HepG2 (cell line): ENCODE data around the gene YY1. TPM values are rescaled to one million over a fixed set of nuclear protein-coding genes. Genes with fewer than 3 reads are reported as not detected.

Source experiments
- GMEB2 ChIP-seq: IDR thresholded peaks from 2 replicates; pipeline ENCODE4 v1.6.1; 2016; ENCODE audit warnings: missing biosample characterization, missing genetic modification reagents, low read depth
- HHEX ChIP-seq: IDR thresholded peaks from 2 replicates; pipeline ENCODE4 v1.6.1; 2016; ENCODE audit warnings: control low read depth
- MAFF ChIP-seq: IDR thresholded peaks from 2 replicates; pipeline ENCODE4 v1.6.1; 2011; ENCODE audit warnings: low read depth, low read length, improper control_type of control experiment
- MBNL3 ChIP-seq: fragments of 250-450 bp; sonication (Bioruptor Pico); conservative IDR thresholded peaks from 2 replicates; pipeline ENCODE4 v1.8.0; 2022; ENCODE audit warnings: mild to moderate bottlenecking, inconsistent platforms
- MEIS1 ChIP-seq: sonication (generic); formaldehyde crosslinking; IDR thresholded peaks from 2 replicates; pipeline ENCODE4 v1.9.0; 2021; ENCODE audit warnings: mild to moderate bottlenecking, missing genetic modification reagents, moderate library complexity, borderline replicate concordance
- NR2F6 ChIP-seq, 2 experiments: IDR thresholded peaks; 2 replicates each; pipeline ENCODE4 v1.6.1; 2016; ENCODE audit warnings: antibody characterized with exemption in 1 of 2, mild to moderate bottlenecking in 1 of 2
- SNAI1 ChIP-seq: sonication (generic); formaldehyde crosslinking; IDR thresholded peaks from 2 replicates; pipeline ENCODE4 v1.5.0; 2020; ENCODE audit warnings: mild to moderate bottlenecking, missing genetic modification reagents, borderline replicate concordance
- TOE1 ChIP-seq: sonication (generic); formaldehyde crosslinking; IDR thresholded peaks from 2 replicates; pipeline ENCODE4 v1.4.0; 2020; ENCODE audit warnings: mild to moderate bottlenecking, missing genetic modification reagents
- ZMYM3 ChIP-seq: sonication (generic); formaldehyde crosslinking; IDR thresholded peaks from 2 replicates; pipeline ENCODE4 v1.5.1; 2020; ENCODE audit warnings: mild to moderate bottlenecking, missing genetic modification reagents
- ZNF124 ChIP-seq: sonication (generic); formaldehyde crosslinking; IDR thresholded peaks from 2 replicates; pipeline ENCODE4 v1.4.0; 2020; ENCODE audit warnings: missing genetic modification reagents
- ZNF263 ChIP-seq: sonication (generic); formaldehyde crosslinking; IDR thresholded peaks from 2 replicates; pipeline ENCODE4 v1.4.0; 2020; ENCODE audit warnings: missing genetic modification reagents
- ZNF326 ChIP-seq: sonication (generic); formaldehyde crosslinking; IDR thresholded peaks from 2 replicates; pipeline ENCODE4 v1.4.0; 2020; ENCODE audit warnings: missing genetic modification reagents, borderline replicate concordance
- ZNF431 ChIP-seq: sonication (generic); formaldehyde crosslinking; IDR thresholded peaks from 2 replicates; pipeline ENCODE4 v1.9.0; 2022; ENCODE audit warnings: missing genetic modification reagents, low read depth, mild to moderate bottlenecking, borderline replicate concordance
- ZNF724P ChIP-seq: sonication (generic); formaldehyde crosslinking; IDR thresholded peaks from 2 replicates; pipeline ENCODE4 v1.8.0; 2022; ENCODE audit warnings: missing genetic modification reagents, borderline replicate concordance
- ZNF749 ChIP-seq: sonication (generic); formaldehyde crosslinking; IDR thresholded peaks from 2 replicates; pipeline ENCODE4 v1.8.0; 2022; ENCODE audit warnings: mild to moderate bottlenecking, missing genetic modification reagents, moderate library complexity, borderline replicate concordance
- ZNF883 ChIP-seq: sonication (generic); formaldehyde crosslinking; IDR thresholded peaks from 2 replicates; pipeline ENCODE4 v1.5.1; 2020; ENCODE audit warnings: mild to moderate bottlenecking, missing genetic modification reagents; ENCODE audit errors: not compliant biosample characterization
- ZSCAN9 ChIP-seq: IDR thresholded peaks from 2 replicates; pipeline ENCODE4 v1.6.1; 2016; ENCODE audit warnings: borderline replicate concordance
- polyA plus RNA-seq, 8 experiments: library from polyadenylated mRNA; depleted of rRNA in 3 of 8; stranded (reverse) in 7 of 8; unstranded in 1 of 8; fragments of >200 nt; fragmentation: Illumina TruSeq in 4 of 8; extraction: Trizol in 4 of 8; gene quantifications; 2 replicates each; pipeline versions ENCODE4 v1.2.1 to v1.2.3, GENCODE V29; 2011 to 2016; ENCODE audit warnings: low read depth in 4 of 8, missing spikeins in 1 of 8, mixed read lengths in 1 of 8; ENCODE audit not compliant: insufficient read depth in 1 of 8
- total RNA-seq, 5 experiments: library from RNA; depleted of rRNA; stranded (reverse); fragments of >200 nt; fragmentation: Illumina TruSeq; extraction: Trizol; gene quantifications; 2 replicates each; pipeline ENCODE4 v1.2.3, GENCODE V29; 2016; ENCODE audit warnings: low read depth in 1 of 5
- TF ChIP-seq, protein P1 (sequence below): sonication (generic); formaldehyde crosslinking; IDR thresholded peaks from 2 replicates; pipeline ENCODE4 v1.8.0; 2022; ENCODE audit warnings: missing genetic modification reagents, mild to moderate bottlenecking, inconsistent platforms, borderline replicate concordance
- TF ChIP-seq, protein P2 (sequence below): sonication (generic); formaldehyde crosslinking; IDR thresholded peaks from 2 replicates; pipeline ENCODE4 v1.4.0; 2020; ENCODE audit warnings: missing genetic modification reagents, borderline replicate concordance
- TF ChIP-seq, protein P3 (sequence below): sonication (generic); formaldehyde crosslinking; IDR thresholded peaks from 2 replicates; pipeline ENCODE4 v1.9.0; 2021; ENCODE audit warnings: missing genetic modification reagents, borderline replicate concordance

Gene YY1
- total and polyA plus RNA-seq, 2 of the 13 experiments (the other 11 are each of a cell fraction or from before 2014, with no cell fraction given): 29.4 to 68.1 TPM

- peak; percentile 38; the same call in 1 of the 2 replicates for TF ChIP-seq GMEB2 (CRISPR knock-in tag)
- TF ChIP-seq TOE1: no peak
- TF ChIP-seq ZSCAN9 (CRISPR knock-in tag): no peak; the same call in 1 of the 2 replicates
- TF ChIP-seq HHEX: no peak
- peak; percentile 92 for TF ChIP-seq ZNF883 (CRISPR knock-in tag)
- TF ChIP-seq ZNF431 (CRISPR knock-in tag): peak; percentile 55; the same call in 1 of the 2 replicates
- TF ChIP-seq, protein P1, sequence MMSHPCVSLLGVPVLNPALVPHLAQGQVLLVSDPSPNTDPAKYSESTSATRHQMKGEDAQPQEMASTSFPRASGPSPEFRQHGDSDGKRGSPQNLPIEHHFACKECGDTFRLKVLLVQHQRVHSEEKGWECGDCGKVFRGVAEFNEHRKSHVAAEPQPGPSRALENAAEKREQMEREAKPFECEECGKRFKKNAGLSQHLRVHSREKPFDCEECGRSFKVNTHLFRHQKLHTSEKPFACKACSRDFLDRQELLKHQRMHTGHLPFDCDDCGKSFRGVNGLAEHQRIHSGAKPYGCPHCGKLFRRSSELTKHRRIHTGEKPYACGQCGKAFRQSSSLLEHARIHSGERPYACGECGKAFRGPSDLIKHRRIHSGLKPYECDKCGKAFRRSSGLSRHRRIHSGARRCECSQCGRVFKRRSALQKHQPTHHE (CRISPR knock-in tag): peak; percentile 82; the same call in 1 of the 2 replicates
- TF ChIP-seq MEIS1: peak; percentile 36; the same call in 1 of the 2 replicates
- peak; percentile 42; the same call in 1 of the 2 replicates for TF ChIP-seq ZNF263 (CRISPR knock-in tag)
- 0 out of 2 replicates have a peak, but pooled peaks have one; percentile 74 for TF ChIP-seq ZNF724P (CRISPR knock-in tag)
- TF ChIP-seq ZNF326 (CRISPR knock-in tag): no peak
- TF ChIP-seq MBNL3 (CRISPR knock-in tag): no peak
- TF ChIP-seq, protein P2, sequence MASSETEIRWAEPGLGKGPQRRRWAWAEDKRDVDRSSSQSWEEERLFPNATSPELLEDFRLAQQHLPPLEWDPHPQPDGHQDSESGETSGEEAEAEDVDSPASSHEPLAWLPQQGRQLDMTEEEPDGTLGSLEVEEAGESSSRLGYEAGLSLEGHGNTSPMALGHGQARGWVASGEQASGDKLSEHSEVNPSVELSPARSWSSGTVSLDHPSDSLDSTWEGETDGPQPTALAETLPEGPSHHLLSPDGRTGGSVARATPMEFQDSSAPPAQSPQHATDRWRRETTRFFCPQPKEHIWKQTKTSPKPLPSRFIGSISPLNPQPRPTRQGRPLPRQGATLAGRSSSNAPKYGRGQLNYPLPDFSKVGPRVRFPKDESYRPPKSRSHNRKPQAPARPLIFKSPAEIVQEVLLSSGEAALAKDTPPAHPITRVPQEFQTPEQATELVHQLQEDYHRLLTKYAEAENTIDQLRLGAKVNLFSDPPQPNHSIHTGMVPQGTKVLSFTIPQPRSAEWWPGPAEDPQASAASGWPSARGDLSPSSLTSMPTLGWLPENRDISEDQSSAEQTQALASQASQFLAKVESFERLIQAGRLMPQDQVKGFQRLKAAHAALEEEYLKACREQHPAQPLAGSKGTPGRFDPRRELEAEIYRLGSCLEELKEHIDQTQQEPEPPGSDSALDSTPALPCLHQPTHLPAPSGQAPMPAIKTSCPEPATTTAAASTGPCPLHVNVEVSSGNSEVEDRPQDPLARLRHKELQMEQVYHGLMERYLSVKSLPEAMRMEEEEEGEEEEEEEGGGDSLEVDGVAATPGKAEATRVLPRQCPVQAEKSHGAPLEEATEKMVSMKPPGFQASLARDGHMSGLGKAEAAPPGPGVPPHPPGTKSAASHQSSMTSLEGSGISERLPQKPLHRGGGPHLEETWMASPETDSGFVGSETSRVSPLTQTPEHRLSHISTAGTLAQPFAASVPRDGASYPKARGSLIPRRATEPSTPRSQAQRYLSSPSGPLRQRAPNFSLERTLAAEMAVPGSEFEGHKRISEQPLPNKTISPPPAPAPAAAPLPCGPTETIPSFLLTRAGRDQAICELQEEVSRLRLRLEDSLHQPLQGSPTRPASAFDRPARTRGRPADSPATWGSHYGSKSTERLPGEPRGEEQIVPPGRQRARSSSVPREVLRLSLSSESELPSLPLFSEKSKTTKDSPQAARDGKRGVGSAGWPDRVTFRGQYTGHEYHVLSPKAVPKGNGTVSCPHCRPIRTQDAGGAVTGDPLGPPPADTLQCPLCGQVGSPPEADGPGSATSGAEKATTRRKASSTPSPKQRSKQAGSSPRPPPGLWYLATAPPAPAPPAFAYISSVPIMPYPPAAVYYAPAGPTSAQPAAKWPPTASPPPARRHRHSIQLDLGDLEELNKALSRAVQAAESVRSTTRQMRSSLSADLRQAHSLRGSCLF: no peak
- TF ChIP-seq MAFF: no peak
- TF ChIP-seq ZNF124 (CRISPR knock-in tag): no peak
- TF ChIP-seq NR2F6 (IDR thresholded peaks at IDR 0.05): no peak
- TF ChIP-seq NR2F6 (CRISPR knock-in tag; IDR thresholded peaks at IDR 0.05): no peak
- TF ChIP-seq ZNF749: peak; percentile 98
- 0 out of 2 replicates have a peak, but pooled peaks have one; percentile 24 for TF ChIP-seq SNAI1
- no peak for TF ChIP-seq ZMYM3 (CRISPR knock-in tag)
- TF ChIP-seq, protein P3, sequence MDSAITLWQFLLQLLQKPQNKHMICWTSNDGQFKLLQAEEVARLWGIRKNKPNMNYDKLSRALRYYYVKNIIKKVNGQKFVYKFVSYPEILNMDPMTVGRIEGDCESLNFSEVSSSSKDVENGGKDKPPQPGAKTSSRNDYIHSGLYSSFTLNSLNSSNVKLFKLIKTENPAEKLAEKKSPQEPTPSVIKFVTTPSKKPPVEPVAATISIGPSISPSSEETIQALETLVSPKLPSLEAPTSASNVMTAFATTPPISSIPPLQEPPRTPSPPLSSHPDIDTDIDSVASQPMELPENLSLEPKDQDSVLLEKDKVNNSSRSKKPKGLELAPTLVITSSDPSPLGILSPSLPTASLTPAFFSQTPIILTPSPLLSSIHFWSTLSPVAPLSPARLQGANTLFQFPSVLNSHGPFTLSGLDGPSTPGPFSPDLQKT (CRISPR knock-in tag): no peak; the same call in 1 of the 2 replicates
Observed at GRCh38 chr14:100213956-100214769, 24.8 kb upstream of the YY1 start (continued).
